HG03139 (cell line): Measurements from ENCODE around the gene LDHAL6A.

Experiments
- ATAC-seq: cut with Tn5 transposase; IDR thresholded peaks from one replicate; pipeline ENCODE4 v1.9.1; 2021; ENCODE audit not compliant: unreplicated experiment

LDHAL6A gene

DNA sequence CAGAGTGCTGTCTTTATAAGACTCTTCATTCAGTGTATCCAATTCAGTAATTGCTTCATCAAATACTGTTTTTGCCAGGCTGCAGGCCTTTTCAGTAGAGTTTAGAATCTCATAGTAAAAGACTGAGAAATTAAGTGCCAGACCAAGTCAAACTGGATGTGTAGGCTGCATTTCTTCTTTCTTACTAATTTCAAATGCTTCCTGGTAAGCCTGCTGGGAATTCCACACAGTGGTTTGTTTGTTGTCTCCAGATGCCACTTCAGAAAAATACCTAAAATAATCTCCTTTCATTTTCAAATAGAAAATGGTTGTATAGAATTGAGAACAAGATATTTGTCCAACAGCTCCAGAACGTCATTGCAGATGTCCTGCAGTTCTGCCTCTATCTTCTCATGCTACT is 34.7 kb downstream of the LDHAL6A start:
- no peak for ATAC-seq

- ATAC-seq, result no peak
These were observed 35.3 kb downstream of the LDHAL6A start for GRCh38 chr11:18490736-18491485.

DNA sequence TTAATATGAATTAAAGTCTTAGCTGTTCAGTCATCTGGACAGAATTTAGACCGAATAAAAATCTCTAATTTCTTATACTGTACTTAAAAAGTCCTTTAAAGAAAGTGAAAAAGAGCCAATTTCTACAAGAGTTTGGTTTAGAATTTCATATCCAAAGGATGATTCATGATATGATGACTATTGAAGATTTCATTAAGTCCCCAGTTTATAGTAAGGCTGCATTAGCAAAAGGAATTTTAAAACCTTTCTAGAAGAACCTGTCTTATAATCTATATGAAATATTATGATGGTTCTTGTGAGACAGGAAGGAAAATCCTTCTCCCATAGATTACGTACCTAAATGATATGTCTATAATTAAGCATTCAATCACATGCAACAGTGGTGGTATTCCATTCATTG is 36.3 kb downstream of the LDHAL6A start:
- ATAC-seq, result no peak

- ATAC-seq, result no peak
These were observed 37.2 kb downstream of the LDHAL6A start for GRCh38 chr11:18492888-18493287.

DNA sequence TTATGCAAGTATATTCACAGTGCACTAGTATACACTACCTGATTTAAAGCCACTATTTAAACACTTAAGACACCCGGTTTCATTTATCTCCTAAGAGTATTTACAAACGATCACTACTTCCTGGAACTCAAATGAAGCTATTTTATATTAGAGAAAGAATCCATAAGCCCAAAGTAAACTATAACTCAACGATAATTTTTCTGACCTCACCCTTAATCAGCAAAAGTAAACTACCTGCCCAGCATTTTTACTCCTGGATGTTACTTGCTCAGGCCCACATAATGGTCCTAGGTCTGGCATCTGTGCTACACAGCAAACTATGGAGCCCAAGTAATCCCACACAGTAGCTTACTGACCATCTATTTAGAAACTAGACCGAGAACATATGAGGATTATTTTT is 37.7 kb downstream of the LDHAL6A start:
- ATAC-seq, result no peak

DNA sequence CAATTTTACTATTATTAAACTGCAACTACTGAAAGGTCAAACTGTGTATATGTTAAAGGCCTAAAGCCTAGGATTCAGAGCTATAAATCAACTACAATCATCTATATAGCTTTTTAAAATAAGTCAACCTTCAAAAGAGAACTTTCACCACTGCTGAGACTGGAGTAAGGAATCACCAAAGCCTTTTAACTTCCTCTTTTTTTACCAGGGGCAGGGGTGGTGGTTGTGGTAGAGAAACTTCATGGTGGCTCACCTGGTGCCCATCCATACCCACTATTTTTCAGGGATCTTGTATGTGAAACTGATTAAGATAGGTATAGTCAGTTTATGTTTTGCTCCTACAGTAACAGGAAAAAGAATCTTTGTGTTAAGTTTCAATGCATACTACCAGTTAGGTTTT is 39.6 kb downstream of the LDHAL6A start:
- ATAC-seq, result no peak

- ATAC-seq, result no peak
These were observed 40.0 kb downstream of the LDHAL6A start for GRCh38 chr11:18495703-18496102.

DNA sequence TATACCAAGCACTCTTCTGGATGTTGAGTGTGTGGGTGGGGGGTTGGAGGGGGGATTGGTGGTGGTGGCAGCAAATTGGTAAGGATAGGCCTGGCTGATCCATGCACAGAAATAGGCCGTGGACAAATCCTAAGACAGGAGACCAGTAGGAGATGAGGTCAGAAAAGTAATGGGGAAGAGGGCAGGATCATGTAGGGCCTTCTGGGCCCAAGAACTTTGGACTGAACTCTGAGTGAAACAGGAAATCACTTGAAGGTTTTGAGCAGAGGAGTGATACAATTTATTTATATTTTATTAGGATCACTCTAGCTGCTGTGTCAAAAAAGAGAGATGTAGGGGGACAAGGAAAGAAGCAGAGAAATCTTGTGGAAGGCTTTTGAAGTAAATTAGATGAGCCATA is 42.4 kb downstream of the LDHAL6A start:
- ATAC-seq, result no peak

DNA sequence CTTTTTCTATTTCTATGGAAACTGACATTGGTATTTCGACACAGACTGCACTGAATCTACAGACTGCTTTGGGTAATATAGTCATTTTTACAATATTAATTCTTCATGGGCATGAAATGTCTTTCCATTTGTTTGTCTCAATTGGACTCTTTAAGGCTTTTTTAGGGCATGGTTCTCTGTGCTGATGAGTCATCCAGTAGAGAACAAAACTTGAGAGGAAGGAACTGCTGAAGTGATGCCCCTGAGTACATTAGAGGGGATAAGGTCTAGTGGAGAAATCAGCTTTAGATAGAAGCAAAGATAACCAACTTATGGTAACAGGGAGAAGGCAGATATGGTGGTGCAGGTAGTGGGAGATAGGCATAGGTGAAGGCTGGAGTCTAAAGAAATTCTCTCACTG is 46.0 kb downstream of the LDHAL6A start:
- ATAC-seq, result no peak

DNA sequence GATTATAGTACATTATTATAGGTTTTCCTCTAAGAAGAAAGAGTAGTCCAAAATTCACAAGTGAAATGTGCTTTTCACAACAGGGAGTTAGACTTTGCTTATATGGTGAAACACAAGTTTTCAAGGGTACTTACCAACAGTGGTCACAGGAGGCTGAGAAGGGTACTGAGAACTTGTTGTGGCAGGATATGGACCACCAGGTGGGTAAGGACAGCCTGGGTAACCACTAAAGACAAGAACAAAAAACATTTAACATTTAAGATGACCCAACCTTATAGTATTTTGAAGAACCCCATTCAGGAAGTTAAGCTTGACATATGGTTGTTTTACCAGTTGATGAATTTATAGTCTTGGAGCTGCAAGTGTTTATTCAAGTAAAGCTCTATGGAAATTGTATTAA is 46.7 kb downstream of the LDHAL6A start:
- no peak for ATAC-seq

DNA sequence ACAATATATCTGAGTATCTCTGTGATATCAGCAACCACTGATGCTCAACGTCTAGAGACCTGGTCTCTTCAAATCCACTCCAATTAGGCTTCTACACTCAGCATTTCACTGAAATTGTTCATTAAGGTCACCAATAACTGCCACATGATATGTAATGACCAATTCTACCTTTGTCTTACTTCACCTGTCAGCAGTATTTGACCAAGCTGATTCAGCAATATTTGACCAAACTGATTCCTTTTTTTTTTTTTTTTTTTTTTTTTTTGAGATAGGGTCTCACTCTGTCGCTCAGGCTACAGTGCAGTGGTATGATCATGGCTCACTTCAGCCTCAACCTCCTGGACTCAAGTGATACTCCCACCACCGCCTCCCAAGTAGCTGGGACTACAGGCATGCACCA is 65.5 kb downstream of the LDHAL6A start:
- no peak for ATAC-seq

- ATAC-seq, result no peak
These were observed 66.7 kb downstream of the LDHAL6A start for GRCh38 chr11:18522388-18522787.

GRCh38 chr11:18523084-18523483 is 67.4 kb downstream of the LDHAL6A start:
- no peak for ATAC-seq

GRCh38 chr11:18524248-18524647 is 68.6 kb downstream of the LDHAL6A start:
- ATAC-seq, result no peak

DNA sequence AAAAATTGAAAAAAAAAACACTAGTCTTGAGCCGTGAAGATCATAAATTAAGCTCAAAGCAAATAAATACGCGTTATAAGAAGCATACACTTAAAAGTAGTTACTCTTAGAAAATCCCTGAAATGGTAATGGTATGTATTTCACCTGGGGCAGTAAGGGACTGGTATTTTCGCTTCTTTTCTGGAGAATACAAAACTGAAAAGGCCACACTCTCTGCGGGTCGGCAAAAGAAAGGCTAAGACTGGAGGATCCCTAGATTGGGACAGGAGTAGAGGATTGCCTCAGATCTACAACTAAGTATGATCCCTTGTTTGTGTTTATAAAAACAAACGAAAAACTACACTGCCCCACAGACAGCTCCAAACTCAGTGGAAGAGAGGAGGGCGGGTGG is 70.5 kb downstream of the LDHAL6A start:
- no peak for ATAC-seq

DNA sequence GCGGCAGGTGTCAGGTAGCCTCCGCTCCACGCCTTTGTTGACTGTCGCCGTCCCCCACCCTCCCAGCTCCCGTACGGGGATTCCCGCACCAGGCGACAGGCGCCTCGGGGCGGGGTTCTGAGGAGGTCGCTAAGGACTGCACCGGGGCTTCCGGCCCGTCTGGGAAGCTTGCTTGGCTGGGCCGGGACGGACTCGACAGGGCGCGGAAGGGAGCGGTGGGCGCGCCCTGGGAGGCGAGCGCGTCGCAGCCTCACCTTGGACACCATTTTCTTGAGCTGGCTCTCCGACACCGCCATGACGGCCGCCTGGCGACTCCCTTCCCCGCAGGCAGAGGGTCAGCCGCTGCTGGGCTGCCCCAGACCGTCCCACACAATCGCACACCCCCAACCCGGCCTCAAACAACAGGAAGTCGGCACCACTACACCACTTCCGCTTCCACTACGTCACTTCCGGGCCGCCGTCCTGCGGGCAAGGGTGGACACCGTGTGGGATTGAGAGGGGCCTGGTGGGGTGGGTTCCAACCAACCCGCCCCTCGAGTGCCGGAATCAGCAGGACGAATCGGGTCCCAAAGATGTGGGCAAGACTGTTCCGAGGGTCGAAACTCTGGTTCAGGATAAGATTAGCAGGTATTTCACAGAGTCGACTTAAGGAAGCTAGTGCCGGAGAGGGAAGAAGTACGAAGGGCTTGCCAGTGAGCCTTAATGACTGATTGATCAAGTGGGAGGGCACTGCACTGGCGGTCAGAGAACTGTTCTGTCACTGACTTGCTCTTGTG is 71.1 kb downstream of the LDHAL6A start, which contains the start of gene TSG101:
TSG101 (minus strand) TSS at position 422 of the 776 bp plus-strand sequence; CDS start at position 296, 126 bp downstream.
- ATAC-seq, result peak; percentile 95

DNA sequence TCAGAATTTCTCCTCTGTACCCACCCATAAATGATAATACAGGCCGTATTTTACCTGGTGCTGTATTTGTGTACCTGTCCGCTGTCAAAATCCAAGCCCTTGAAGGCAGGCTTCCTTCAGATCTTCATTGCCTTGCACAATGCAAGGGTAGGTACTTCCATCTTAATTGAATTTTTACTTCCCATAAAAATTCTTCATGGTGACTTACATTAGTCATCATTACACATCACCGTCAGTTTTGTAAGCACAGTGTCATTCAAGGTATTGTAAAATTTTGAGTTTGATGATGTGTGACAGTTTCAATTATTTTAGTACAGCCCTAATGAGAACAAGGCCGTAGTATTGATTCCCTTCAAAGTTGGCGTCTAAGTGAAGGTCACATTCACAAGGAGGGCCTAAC is 71.9 kb downstream of the LDHAL6A start:
- no peak for ATAC-seq
